Stomach (tissue), 9 donors: ENCODE results near the gene AKIRIN1. TPM values are rescaled to one million over a fixed set of nuclear protein-coding genes. Genes with fewer than 3 reads are reported as not detected.

ENCODE experiments used
- DNase-seq, 2 donors: peaks; one replicate each; pipeline versions ENCODE4 v3.0.0 to v3.0.0-alpha.2; 2013 to 2019
- H3K27ac ChIP-seq, 5 donors: fragments of 200-600 bp in 4 of 5; sonication (generic) in 4 of 5; one replicate each; pipeline ENCODE4 v1.5.1; 2013 to 2019; ENCODE audit warnings: mild to moderate bottlenecking in 1 of 5, moderate library complexity in 1 of 5
- H3K27me3 ChIP-seq, 3 donors: fragments of 200-600 bp; sonication (generic); one replicate each; pipeline ENCODE4 v1.5.1; 2017 to 2019; ENCODE audit warnings: mixed run types in 1 of 3
- H3K36me3 ChIP-seq, 4 donors: fragments of 200-600 bp; sonication (generic); 1 replicate in 3 of 4; 2 replicates in 1 of 4; pipeline ENCODE4 v1.5.1; 2016 to 2019
- H3K4me1 ChIP-seq, 4 donors: fragments of 200-600 bp; sonication (generic); one replicate each; pipeline ENCODE4 v1.5.1; 2016 to 2019
- H3K4me3 ChIP-seq, 4 donors: fragments of 200-600 bp; sonication (generic) in 3 of 4; one replicate each; pipeline ENCODE4 v1.5.1; 2016 to 2019; ENCODE audit warnings: mild to moderate bottlenecking in 1 of 4
- H3K9me3 ChIP-seq, 4 donors: fragments of 200-600 bp; sonication (generic); one replicate each; pipeline ENCODE4 v1.5.1; 2016 to 2019
- CTCF ChIP-seq, 7 experiments: fragments of 450-650 bp in 4 of 7; fragments of 200-600 bp in 3 of 7; sonication (generic) in 3 of 7; IDR thresholded peaks; one replicate each; pipeline ENCODE4 v1.5.1; 2016 to 2019; ENCODE audit warnings: antibody characterized with exemption in 7 of 7, control low read depth in 2 of 7, mild to moderate bottlenecking in 1 of 7
- EP300 ChIP-seq: sonication (generic); formaldehyde crosslinking; IDR thresholded peaks from one replicate; pipeline ENCODE4 v1.6.1; 2017; ENCODE audit warnings: antibody characterized with exemption
- POLR2A ChIP-seq, 4 donors: fragments of 450-650 bp; IDR thresholded peaks; one replicate each; pipeline ENCODE4 v1.6.1; 2016; ENCODE audit warnings: antibody characterized with exemption in 4 of 4, control low read depth in 2 of 4, mild to moderate bottlenecking in 1 of 4, moderate library complexity in 1 of 4
- POLR2AphosphoS5 ChIP-seq, 3 donors: sonication (generic); formaldehyde crosslinking; IDR thresholded peaks; one replicate each; pipeline ENCODE4 v1.6.1; 2016; ENCODE audit warnings: antibody characterized with exemption in 3 of 3
- WGBS, 5 donors: extraction: QIAGEN DNeasy Blood & Tissue Kit in 3 of 5; methylation state at CpG; one replicate each; pipeline versions ENCODE4 v1.1.5 to v1.1.7; 2013 to 2018; 5-methylcytosine and 5-hydroxymethylcytosine counted together
- intact Hi-C: fragments of 100-400 bp; cut with DNase I; formaldehyde crosslinking; loops from one replicate; pipeline ENCODE4 v1.15.1; 2023; ENCODE audit warnings: low total_unique reads
- polyA plus RNA-seq, 3 donors: library from polyadenylated mRNA; stranded (reverse); fragments of 200-250 nt; gene quantifications; one replicate each; pipeline ENCODE4 v1.2.3, GENCODE V29; 2013
- total RNA-seq, 5 donors: library from RNA; depleted of rRNA; stranded (reverse); fragments of >200 nt; gene quantifications; one replicate each; pipeline versions ENCODE4 v1.1.0 to v1.2.3, GENCODE V29; 2014 to 2016
- donor health status: healthy with polysubstance abuse.
- donor health status: Bipolar disorder and iron deficiency.
- donor health status: healthy.

The AKIRIN1 gene
- total and polyA plus RNA-seq, 8 donors, result 14.8 to 134 (median 33.9) TPM

GRCh38 chr1:38992412-38993111 lies 1.5 kb downstream of the AKIRIN1 start:
- Histone ChIP-seq H3K27ac (peak overlapping the region; percentile 50 to 99 (median 95)), H3K4me1 (peaks cover 27 to 61% (median 46%) of the 10 kb centered on the region in 4 donors), H3K4me3 (peak overlapping the region; percentile 83 to 100 (median 96)), H3K36me3 (peaks cover 0 to 25% (median 15%) of the 10 kb centered on the region in 4 donors), H3K9me3 (no peaks in the 10 kb centered on the region), H3K27me3 (no peaks in the 10 kb centered on the region)
- no peak for DNase-seq
- TF ChIP-seq CTCF (IDR thresholded peaks at IDR 0.05), result no peak
- no peak for TF ChIP-seq POLR2A (IDR thresholded peaks at IDR 0.05)
- no peak for TF ChIP-seq EP300
- TF ChIP-seq POLR2AphosphoS5 (IDR thresholded peaks at IDR 0.05), result no peak
- WGBS, 5 donors, result 16 to 24% (median 17%) methylated on average over 11 of the region's 11 CpGs
- intact Hi-C loops, result no loop called here

- intact Hi-C loops, result no loop called here
- 82 to 95% (median 85%) methylated on average over 5 of the region's 5 CpGs for WGBS, 5 donors
- TF ChIP-seq POLR2A (IDR thresholded peaks at IDR 0.05), result no peak
- no peak for TF ChIP-seq CTCF (IDR thresholded peaks at IDR 0.05)
- DNase-seq, result no peak
- Histone ChIP-seq H3K9me3 (no peaks in the 10 kb centered on the region), H3K4me1 (peaks cover 31 to 77% (median 56%) of the 10 kb centered on the region in 4 donors), H3K27me3 (no peaks in the 10 kb centered on the region), H3K4me3 (no peak overlapping the region), H3K36me3 (peaks cover 6 to 39% (median 24%) of the 10 kb centered on the region in 4 donors), H3K27ac (no peak overlapping the region)
These were observed 3.1 kb downstream of the AKIRIN1 start for GRCh38 chr1:38994196-38994595.

GRCh38 chr1:38997034-38997900 lies 6.2 kb downstream of the AKIRIN1 start:
- Histone ChIP-seq H3K36me3 (peaks cover 24 to 70% (median 55%) of the 10 kb centered on the region in 4 donors), H3K4me3 (no peak overlapping the region), H3K4me1 (peaks cover 25 to 67% (median 44%) of the 10 kb centered on the region in 4 donors), H3K9me3 (no peaks in the 10 kb centered on the region), H3K27ac (peak overlapping the region in 3 of 5 donors; percentile 8 to 63 (median 41)), H3K27me3 (no peaks in the 10 kb centered on the region)
- DNase-seq, result no peak
- TF ChIP-seq POLR2AphosphoS5 (IDR thresholded peaks at IDR 0.05) (no peak), EP300 (no peak), POLR2A (IDR thresholded peaks at IDR 0.05) (no peak), CTCF (IDR thresholded peaks at IDR 0.05) (no peak)
- intact Hi-C loops, result no loop called here
- 26 to 42% (median 39%) methylated on average over 4 of the region's 4 CpGs for WGBS, 5 donors

- peak overlapping the region in 2 of 5 donors; percentile 41 to 63 for H3K27ac ChIP-seq
- no peaks in the 10 kb centered on the region for H3K27me3 ChIP-seq
- H3K4me3 ChIP-seq, result no peak overlapping the region
- peaks cover 19 to 66% (median 41%) of the 10 kb centered on the region in 4 donors for H3K4me1 ChIP-seq
- no peaks in the 10 kb centered on the region for H3K9me3 ChIP-seq
- no peak for DNase-seq
- no peak for TF ChIP-seq POLR2A (IDR thresholded peaks at IDR 0.05)
- no peak for TF ChIP-seq CTCF (IDR thresholded peaks at IDR 0.05)
- TF ChIP-seq EP300, result no peak
- TF ChIP-seq POLR2AphosphoS5 (IDR thresholded peaks at IDR 0.05), result no peak
- H3K36me3 ChIP-seq, result peaks cover 29 to 75% (median 61%) of the 10 kb centered on the region in 4 donors
- 27 to 46% (median 39%) methylated on average over 3 of the region's 3 CpGs for WGBS, 5 donors
- intact Hi-C loops, result no loop called here
These were observed 6.8 kb downstream of the AKIRIN1 start for GRCh38 chr1:38997901-38998190.
